Activated CD4-positive, alpha-beta T cell treated with anti-CD3 and anti-CD28 coated beads, Interleukin-2, amount 50 U/mL, for 16 hours (primary cell): ENCODE measurements around the gene CD81.

Source experiments
- DNase-seq: peaks from one replicate; pipeline ENCODE4 v3.0.0-alpha.2; 2020

The CD81 gene

GRCh38 chr11:2392241-2392959 is 15.3 kb downstream of the CD81 start:
- no peak for DNase-seq

GRCh38 chr11:2393111-2393868 is 16.2 kb downstream of the CD81 start:
- no peak for DNase-seq

GRCh38 chr11:2393941-2394817 is 17.1 kb downstream of the CD81 start:
- DNase-seq, result no peak

GRCh38 chr11:2394818-2395105 is 17.7 kb downstream of the CD81 start:
- DNase-seq, result no peak

- DNase-seq, result no peak
These were observed 18.2 kb downstream of the CD81 start for GRCh38 chr11:2395211-2395730.

GRCh38 chr11:2395856-2396255 is 18.7 kb downstream of the CD81 start:
- DNase-seq, result no peak

GRCh38 chr11:2396471-2396870 is 19.4 kb downstream of the CD81 start:
- no peak for DNase-seq

- no peak for DNase-seq
These were observed 19.9 kb downstream of the CD81 start for GRCh38 chr11:2397005-2397404.

GRCh38 chr11:2398664-2399355 is 21.7 kb downstream of the CD81 start:
- no peak for DNase-seq

- no peak for DNase-seq
These were observed 22.5 kb downstream of the CD81 start for GRCh38 chr11:2399488-2400068.

- DNase-seq, result peak; percentile 100
These were observed 23.1 kb downstream of the CD81 start, which contains the start of gene TSSC4 for GRCh38 chr11:2400069-2400761. Gene TSSC4 (plus strand): TSS chr11:2400750. CDS start chr11:2402634, 1,884 bp downstream.

- DNase-seq, result no peak
These were observed 23.8 kb downstream of the CD81 start for GRCh38 chr11:2400762-2401435.

- DNase-seq, result no peak
These were observed 24.4 kb downstream of the CD81 start for GRCh38 chr11:2401436-2401984.

- no peak for DNase-seq
These were observed 25.0 kb downstream of the CD81 start for GRCh38 chr11:2402106-2402505.

GRCh38 chr11:2402890-2403645 is 26.0 kb downstream of the CD81 start:
- no peak for DNase-seq

- DNase-seq, result no peak
These were observed 27.7 kb downstream of the CD81 start for GRCh38 chr11:2404735-2405196.

- DNase-seq, result no peak
These were observed 29.3 kb downstream of the CD81 start for GRCh38 chr11:2406451-2406850.

GRCh38 chr11:2406878-2407410 is 29.8 kb downstream of the CD81 start:
- DNase-seq, result no peak

- no peak for DNase-seq
These were observed 31.6 kb downstream of the CD81 start for GRCh38 chr11:2408671-2409070.

- no peak for DNase-seq
These were observed 32.0 kb downstream of the CD81 start for GRCh38 chr11:2409126-2409525.
